Stimulated activated CD4-positive, alpha-beta T cell treated with anti-CD3 and anti-CD28 coated beads, Interleukin-2, amount 100 ng/mL, for 24 hours (primary cell): ENCODE data around the gene SCARF1.

ENCODE experiments used
- DNase-seq, 2 donors: peaks; one replicate each; pipeline ENCODE4 v3.0.0-alpha.2; 2020

SCARF1 gene

DNA sequence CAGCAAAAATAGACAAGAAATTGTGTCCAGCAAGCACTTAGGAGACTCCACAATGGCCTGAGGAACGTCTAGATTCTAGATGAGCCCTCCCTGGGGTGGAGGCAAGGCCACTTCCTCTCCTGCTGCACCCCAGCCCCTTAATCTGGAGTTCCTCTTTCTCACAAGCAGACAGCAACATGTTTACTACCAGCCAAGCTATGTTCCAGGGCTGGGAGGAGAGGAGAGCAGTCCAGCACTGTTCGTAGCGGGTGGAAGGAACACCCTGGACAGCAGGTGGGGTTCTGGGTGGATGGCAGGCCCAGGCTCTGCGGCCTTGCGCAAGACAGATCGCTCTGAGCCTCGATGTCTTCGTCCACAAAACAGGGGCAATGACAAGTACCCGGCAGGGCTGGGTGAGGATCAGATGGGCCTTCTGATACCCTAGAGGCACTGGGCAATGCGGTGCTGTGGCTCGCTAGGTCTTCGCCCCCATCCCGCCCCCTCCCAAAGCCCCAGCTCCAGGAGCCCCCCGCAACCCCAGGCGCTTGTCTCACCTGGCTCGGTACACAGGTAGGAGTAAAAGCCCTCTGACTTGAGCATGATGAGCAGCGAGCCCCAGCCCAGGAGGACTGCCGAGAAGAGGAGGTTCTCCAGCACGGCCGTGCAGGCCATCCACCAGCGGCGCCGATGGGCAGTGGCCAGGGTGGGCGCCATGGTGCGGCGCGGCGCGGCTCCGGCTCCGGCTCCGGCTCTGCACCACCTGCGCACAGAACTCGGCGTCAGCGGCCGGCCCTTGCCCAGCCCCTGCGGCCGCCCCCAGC is 18.1 kb downstream of the SCARF1 start:
- no peak for DNase-seq

DNA sequence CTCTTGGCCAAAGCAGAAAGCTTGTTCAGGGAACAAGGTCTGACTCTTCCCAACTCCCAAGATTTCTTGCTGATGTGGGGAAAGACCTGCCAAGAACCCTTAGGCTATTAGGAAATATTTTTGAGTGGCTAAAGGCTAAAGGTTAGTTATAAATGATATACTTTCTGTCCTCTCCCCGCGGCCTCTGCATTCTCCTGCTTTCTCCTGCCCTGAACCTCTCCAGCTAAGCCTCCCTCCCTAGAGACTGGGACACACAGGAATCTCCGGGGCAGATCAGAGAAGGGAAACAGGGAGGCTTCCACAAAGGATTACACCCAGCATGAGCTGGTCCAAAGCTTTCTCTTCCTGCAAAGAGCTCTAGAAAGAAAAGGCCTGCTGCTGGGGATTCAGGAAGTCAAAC is 19.2 kb downstream of the SCARF1 start:
- no peak for DNase-seq

DNA sequence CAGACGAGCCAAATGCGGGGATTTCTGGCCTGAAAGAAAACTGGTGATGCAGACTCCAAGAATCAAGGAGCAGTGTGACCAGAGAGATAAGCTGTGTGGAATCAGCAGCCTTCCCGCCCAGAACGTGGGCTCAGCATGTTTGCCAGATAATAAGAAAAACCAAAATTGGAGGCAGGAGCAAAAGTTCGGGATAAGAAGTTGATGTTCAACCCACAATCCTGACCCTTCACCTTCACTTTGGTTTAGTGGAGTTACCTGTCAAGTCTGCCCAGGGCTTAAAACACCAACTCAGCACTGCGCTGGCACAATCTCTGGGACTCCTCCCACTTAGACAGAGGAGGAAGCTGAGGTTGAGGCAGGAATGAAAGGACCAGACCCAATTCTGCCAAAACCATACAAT is 20.0 kb downstream of the SCARF1 start:
- no peak for DNase-seq

DNA sequence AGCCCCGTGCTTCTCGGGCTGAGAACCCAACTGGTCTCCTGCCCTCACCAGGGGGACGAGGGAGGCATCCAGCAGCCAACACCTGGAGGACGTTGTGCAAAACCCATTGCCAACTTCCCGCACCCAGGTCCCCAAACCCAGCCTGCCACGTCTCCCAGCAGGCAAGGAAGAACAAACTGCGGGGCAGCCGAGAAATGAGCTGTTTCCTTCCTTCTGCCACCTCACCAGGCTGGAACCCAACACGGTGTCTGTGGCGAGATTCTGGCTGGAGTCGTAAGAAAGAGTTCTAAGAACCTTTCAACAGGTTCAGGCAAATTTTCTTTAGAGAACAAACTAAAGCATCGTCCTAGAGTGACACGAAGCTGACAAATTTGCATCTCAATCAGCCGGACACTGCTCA is 20.5 kb downstream of the SCARF1 start:
- no peak for DNase-seq

DNA sequence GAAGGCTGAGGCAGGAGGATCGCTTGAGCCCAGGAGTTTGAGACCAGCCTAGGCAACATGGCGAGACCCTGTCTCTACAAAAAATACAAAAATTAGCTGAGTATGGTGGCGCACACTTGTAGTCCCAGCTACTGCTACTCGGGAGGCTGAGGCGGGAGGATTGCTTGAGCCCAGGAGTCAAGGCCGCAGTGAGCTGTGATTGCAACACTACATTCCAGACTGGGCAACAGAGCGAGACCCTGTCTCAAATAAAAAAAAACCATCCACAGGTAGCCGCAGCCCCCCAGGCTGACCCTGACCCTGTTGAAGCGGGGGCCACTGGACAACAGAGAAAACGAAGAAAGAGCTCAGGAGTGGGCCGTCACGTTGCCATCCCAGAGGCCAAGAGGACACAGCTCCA is 20.9 kb downstream of the SCARF1 start:
- DNase-seq, result no peak

DNA sequence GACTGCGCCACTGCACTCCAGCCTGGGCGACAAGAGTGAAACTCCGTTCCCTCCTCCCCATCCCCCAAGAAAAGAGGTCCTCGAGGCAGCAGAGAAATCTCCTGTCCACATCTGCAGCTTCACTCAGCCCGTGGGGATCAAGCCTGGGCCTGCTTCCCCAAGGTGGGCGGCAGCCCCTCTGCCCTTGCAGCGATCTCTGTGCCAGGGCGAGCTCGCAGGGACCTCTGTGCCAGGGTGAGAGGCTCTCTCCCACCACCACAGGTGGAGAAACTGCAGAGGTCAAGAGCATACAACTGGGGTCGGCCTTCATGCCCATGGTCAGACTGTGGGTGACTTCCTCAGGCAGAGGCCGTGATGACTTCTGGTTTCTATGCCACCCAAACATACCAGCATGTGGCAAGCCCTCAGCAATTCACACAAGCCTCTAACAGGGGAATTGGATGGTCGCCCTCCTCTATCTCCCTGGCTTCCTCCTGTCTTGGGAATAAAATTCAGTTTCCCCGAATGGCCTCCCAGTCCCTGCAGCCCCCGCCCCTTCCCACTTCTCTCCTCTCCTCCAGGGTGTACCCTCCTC is 22.4 kb downstream of the SCARF1 start:
- no peak for DNase-seq

DNA sequence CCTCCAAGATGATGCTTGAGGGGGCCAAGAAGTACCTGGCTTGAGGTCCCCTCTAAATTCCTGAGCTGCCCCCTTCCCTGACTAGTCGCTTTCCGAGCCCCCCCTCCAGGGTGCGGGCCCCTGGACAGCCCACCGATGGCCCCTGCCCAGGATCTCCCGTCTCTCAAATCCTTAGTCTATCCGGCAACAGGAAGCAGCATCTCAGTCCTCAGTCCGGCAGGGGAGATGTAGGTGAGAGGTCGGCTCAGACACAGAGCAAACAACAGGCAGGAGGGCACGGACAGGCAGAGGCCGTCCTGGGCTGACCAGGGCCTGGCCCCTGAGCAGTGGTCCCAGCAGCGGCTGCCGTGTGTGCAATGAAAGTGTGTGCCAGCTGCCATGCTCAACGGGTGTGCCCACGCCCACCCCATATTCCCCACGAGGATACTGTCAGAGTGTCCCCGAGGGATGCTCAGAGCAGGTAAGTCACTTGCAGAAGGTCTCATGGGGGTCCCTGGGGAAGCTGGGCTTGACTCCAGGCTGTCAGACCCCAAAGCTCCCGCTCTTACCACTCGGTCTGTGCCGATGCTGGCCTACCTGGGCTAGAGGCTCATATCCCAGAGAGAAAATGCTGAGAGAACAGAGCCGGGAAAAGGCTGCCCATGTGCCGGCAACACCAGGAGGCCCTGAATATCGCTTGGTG is 24.1 kb downstream of the SCARF1 start:
- DNase-seq, result no peak

DNA sequence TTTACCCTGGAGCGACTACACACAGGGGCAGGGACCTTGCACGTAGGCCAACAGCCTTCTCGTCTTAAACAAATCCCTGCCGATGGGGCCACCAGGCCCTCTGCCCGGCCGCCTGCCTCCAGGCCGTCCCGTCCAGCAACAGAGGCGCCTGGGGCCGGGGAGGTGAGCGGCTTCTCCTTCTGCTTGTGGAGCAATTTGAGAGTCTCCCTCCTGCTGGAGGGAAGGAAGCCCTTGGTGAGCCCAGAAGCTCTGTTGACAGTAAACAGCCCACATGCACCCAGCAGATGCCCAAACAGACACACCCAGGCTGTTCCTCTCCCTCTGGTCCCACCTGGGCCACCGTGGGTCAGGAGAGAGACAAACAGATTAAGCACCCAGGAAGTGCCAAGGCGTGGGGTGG is 25.0 kb downstream of the SCARF1 start:
- no peak for DNase-seq

DNA sequence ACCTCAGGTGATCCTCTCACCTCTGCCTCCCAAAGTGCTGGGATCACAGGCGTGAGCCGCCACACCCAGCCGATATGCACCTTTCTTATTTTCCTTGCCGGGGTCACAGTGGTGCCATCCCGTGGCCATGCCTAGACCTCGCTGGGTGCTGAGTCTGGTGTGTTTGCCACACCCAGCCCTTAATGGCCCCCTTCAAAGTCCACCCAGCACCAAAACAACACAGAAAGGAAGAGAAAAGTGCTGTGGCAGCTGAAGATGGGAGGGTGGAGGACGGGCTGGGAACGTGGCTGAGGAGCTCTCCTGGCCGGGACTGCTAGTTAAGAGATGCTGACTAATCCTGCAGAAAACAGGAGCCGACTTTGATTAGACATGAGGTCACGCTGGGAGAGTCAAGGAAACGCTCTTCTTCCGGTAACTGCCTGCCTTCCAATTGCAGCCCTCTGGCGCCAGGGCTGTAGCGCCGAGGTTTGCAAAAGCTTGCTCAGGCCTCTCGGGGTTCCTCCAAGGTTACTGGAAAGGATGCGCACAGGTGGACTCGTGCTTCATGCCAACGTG is 27.8 kb downstream of the SCARF1 start:
- DNase-seq, result no peak

DNA sequence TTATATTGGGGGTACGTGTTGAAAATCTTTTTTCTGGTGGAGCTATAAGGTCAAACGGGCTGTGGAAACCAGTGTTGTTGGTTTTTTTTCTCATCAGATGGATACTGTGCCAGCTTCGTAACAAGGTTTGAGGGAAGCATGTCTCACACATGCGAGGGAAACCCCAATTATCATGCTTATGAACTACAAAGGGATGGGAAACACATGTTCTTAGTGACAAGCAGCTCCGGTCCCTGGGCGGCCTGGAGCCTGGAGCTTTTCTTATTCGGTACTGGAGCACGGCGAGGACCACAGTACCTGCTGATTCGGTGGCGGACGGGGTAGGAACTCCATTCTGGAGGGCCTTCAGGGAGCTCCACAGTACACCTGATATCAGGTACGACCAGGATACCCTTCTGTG is 29.4 kb downstream of the SCARF1 start:
- no peak for DNase-seq

DNA sequence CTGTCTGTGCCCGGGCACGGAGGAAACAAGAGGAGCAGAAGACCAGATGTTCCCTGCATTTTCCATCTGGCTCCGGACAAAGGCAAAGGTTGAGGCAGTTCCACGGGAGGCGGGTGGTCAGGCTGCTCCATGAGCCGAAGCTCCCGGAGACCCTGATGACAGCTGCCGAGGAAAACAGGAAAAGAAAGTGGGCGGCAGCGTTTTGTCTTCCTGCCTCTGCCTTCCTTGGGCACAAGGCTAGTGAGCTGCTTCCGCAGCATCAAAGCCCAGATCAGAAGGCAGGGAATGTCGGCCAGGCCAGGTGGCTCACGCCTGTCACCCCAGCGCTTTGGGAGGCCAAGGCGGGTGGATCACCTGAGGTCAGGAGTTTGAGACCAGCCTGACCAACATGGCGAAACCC is 33.1 kb downstream of the SCARF1 start:
- no peak for DNase-seq

DNA sequence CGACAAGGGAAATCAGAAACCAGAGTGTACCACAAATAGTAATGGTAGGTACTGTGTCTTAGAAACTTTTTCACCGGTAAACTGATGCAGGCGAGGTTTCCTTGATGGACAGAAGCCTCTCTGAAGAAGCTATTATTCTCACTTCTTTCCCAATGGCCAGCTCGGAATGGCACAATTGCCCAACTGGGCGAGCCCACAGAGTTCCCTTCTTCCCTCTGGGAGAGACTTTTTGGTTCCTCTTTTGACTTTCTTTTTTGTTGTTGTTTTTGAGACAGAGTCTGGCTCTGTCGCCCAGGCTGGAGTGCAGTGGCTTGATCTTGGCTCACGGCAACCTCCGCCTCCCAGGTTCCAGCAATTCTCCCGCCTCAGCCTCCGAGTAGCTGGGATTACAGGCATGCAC is 33.8 kb downstream of the SCARF1 start:
- no peak for DNase-seq

DNA sequence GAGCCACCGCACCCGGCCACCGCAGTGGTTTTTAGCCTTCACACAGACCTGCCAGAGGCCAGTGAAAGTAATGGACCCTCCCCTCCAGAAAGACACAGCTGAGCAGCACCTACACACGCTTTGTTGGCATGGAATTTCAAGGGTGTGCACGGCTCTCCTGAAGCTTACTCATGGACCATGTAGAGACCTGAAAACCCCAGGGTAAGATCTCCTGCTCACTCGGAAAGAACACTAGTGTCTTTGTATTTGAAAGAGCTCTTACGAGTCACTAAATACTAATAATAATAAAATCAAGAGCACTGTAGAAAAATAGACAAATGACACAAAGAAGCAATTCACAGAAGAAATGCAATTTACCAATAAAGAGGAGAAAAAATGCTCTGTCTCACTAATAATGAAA is 36.9 kb downstream of the SCARF1 start:
- no peak for DNase-seq

DNA sequence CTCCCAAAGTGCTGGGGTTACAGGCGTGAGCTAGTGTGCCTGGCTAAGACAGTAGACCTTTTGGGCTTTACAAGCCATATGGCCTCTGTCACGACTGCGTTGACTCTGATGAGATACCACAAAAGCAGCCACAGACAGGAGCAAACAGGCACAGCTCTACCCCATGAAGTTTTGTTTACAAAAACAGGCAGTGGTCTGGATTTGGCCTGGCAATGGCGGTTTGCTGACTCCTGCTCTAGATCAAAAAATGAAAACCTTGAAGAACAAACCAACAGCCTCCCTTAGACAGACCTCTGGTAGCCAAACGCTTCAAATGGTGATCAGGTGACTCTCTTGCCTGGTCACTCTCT is 37.6 kb downstream of the SCARF1 start:
- DNase-seq, result no peak

DNA sequence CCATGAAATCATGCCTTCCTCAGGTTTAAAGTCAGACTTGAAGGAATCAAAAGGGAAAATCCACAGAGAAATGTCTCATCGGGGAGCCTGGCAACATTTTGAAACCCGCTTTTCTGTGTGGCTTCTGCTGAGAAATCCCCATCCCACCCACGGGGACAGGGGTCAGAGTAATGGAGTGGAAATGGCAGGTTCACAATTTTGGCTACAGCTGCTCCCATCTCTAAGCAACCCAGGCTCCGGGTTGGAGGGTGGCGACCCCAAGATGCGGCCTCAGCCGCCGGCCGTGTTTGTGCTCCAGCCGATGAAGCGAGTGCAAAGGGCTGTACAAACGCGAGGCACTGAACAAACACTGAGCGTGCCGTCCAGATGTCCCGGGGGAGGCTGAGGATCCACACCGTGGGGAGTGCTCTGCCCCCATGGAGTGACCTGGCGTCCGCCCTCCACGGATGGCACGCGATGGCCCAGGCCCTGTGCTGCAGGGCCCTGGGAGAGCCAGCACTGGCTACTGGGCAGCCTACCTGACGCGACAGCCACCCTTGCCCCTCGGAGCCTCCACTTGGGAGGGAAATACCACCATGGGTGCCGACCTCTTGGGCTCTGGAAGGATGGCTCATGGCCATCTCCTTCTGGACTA is 39.1 kb downstream of the SCARF1 start:
- DNase-seq, result peak; percentile 39 to 48

DNA sequence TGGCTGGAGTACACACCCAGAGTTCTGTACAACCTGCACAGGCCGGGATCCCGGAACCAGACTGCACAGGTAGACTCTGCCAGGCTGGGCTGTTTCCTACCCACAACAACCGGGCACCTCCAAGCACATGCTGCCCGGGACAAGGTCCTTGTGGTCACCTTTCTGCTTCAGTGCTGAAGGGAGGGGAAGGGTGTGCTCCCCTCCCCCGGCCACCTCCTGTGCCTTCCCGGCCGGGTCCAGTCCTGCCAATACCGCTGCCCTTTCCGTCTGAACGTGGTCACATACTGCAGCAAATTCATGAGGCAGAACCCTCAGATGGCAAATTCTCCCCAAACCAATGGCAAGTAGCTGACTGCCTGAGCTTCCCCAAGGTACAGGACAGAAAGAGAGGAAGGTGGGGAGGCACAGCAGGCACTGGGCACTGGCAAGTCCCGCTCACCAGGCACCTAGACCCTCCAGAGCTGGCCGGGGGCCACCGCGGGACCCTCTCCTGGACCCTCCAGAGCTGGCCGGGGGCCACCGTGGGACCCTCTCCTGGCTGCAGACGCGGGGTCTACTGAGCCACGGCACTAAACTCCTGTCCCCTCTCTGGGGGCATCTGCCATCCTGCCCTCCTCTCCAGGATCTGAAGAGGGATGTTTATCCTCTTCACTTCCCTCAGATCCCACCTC is 39.7 kb downstream of the SCARF1 start:
- DNase-seq, result no peak

DNA sequence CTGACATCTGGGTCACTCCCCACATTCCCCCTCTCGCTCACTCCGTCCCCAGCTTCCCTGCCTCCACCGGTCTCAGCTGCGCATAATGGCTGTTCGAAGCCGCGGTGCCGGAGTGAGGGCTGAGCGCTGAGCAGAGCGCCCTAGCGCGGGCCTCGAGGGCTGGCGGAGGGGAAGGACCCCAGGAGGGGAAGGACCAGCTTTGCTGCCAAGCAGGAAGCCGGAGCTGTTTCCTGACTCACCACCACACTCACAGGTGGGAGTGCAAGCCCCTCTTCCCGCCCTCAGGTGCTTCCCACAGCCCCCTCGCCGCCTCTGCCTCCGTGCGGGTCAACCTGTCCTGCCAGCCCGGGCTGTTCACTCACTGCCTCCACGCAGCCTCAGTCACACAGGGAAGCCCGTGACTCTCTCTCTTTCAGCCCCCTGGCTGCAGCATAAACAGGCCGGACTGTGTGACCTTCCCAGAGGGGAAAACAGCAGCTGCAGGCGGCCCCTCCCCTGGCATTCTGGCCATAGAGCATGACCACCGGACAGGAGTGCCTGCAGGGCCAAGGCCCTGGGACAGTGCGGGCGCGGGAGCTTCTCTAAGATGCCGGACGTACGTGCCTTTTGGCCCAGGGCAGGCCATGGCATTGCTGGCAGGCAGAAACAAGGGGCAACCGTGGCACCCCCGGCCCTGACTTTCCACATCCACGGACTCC is 40.6 kb downstream of the SCARF1 start:
- DNase-seq, result no peak

DNA sequence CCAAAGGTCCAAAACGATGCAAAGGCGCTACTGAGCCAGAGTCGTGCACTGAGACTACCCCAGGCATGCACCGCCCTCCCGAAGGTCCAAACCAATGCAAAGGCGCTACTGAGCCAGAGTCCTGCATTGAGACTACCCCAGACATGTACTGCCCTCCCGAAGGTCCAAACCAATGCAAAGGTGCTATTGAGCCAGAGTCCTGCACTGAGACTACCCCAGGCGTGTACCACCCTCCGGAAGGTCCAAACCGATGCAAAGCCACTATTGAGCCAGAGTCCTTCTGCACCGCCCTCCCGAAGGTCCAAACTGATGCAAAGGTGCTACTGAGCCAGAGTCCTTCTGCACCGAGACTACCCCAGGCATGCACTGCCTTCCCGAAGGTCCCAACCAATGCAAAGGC is 44.0 kb downstream of the SCARF1 start:
- DNase-seq, result no peak

DNA sequence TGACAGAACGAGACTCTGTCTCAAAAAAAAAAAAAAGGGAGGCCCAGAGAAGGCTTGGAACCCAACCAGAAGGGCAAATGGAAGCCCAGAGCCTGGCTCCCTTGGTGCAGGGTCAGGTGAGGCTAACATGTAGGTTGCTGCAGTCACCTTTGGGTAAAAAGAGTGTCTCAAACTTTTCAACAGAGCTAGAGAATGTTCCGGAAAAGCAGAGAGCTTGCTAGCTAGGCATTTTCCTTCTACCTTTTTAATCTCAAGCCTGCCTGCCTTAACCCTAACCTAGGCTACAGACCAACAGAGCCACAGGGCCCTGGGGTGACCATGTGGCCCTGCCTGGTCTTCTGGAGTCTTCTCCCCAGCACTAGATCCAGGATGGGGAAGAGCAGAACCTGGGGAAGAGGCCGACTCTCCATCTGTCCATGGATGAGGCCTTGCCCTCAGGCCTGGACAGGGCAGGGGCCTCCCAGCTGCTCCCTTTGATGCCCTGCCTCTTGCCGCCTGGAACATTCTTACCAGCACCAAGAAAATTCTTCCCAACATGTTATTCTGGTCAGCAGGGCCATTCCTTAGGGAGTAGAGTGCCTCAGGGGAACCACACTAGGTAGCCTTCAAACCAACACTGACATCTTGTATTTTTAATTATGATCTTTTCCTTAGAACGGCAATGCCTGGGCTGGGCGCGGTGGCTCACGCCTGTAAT is 47.0 kb downstream of the SCARF1 start:
- no peak for DNase-seq

DNA sequence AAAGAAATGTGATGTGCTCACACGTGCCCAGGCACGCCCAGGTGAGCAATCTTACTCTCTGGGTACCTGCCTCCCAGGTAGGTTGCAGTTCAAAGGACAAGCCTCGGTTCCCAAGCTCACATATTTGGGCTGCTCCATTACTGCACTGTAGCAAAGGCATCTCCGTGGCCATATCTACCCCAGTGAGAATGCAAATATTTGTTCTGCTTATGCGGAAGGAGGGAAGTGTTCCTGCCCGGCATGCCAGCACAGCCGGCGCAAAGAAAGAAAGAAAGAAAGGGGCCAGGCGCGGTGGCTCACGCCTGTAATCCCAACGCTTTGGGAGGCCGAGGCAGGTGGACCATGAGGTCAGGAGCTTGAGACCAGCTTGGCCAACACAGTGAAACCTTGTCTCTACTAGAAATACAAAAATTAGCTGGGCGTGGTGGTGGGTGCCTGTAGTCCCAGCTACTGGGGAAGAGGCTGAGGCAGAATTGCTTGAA is 47.6 kb downstream of the SCARF1 start:
- DNase-seq, result no peak

DNA sequence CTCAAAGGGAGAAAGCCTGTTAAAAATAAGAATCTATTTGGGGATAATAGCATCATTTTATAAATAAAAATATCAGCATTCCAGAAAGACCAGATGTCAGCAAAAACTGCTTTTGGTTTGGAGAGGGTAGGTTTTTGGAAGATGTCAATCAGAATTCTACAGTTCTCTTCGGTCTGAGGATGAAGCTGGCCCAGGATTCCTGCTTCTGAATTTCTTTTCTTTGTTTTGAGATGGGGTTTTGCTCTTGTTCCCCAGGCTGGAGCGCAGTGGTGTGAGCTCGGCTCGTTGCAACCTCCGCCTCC is 52.0 kb downstream of the SCARF1 start:
- no peak for DNase-seq
